WTC11 (cell line): ENCODE results near the gene SGCG. TPM values are rescaled to one million over a fixed set of nuclear protein-coding genes. Genes with fewer than 3 reads are reported as not detected.

Experiments
- ATAC-seq: fragments of 200-7000 bp; cut with Tn5 transposase; 2 replicates; pipeline ENCODE4 v1.10.0; 2021; ENCODE audit warnings: mild to moderate bottlenecking, moderate library complexity
- CTCF ChIA-PET: fragments of 300-600 bp; sonication (Branson Sonifier 250); formaldehyde crosslinking; loops from one replicate; lab custom pipeline; 2021; ENCODE audit warnings: antibody characterized with exemption; lab: Charles Lee
- POLR2A ChIA-PET: fragments of 350-600 bp; sonication (Branson Sonifier 250); formaldehyde crosslinking; loops from one replicate; lab custom pipeline; 2021; ENCODE audit warnings: antibody characterized with exemption; lab: Charles Lee
- DNase-seq: peaks from one replicate; pipeline ENCODE4 v3.0.0; 2021; ENCODE audit warnings: low spot score
- H3K27ac Mint-ChIP-seq: 2 replicates; pipeline ENCODE4 v1.8.0; 2021; ENCODE audit warnings: mixed read lengths
- H3K27me3 Mint-ChIP-seq: 2 replicates; pipeline ENCODE4 v1.8.0; 2021; ENCODE audit warnings: low read depth, mild to moderate bottlenecking, moderate library complexity, mixed read lengths
- H3K36me3 Mint-ChIP-seq: 2 replicates; pipeline ENCODE4 v1.8.0; 2021; ENCODE audit warnings: mixed read lengths
- H3K4me1 Mint-ChIP-seq: 2 replicates; pipeline ENCODE4 v1.8.0; 2022; ENCODE audit warnings: mixed read lengths
- H3K4me3 Mint-ChIP-seq: 2 replicates; pipeline ENCODE4 v1.8.0; 2021; ENCODE audit warnings: mild to moderate bottlenecking, moderate library complexity, mixed read lengths
- H3K9me3 Mint-ChIP-seq: 2 replicates; pipeline ENCODE4 v1.8.0; 2021; ENCODE audit warnings: mixed read lengths
- ATF1 ChIP-seq: sonication (generic); formaldehyde crosslinking; IDR thresholded peaks from 2 replicates; pipeline ENCODE4 v1.8.1; 2023; ENCODE audit warnings: mild to moderate bottlenecking, moderate library complexity, missing genetic modification reagents
- FOXP1 ChIP-seq: sonication (generic); formaldehyde crosslinking; IDR thresholded peaks from 2 replicates; pipeline ENCODE4 v1.8.0; 2022; ENCODE audit warnings: missing genetic modification reagents, mild to moderate bottlenecking, moderate library complexity, borderline replicate concordance
- GTF2I ChIP-seq: fragments of 250-450 bp; sonication (Bioruptor Pico); conservative IDR thresholded peaks from 2 replicates; pipeline ENCODE4 v1.4.0; 2021; ENCODE audit warnings: mild to moderate bottlenecking
- IRF2 ChIP-seq: sonication (generic); formaldehyde crosslinking; IDR thresholded peaks from 2 replicates; pipeline ENCODE4 v1.8.0; 2022; ENCODE audit warnings: low read depth, missing genetic modification reagents, borderline replicate concordance
- NFE2L1 ChIP-seq: sonication (generic); formaldehyde crosslinking; IDR thresholded peaks from 2 replicates; pipeline ENCODE4 v1.8.1; 2023; ENCODE audit warnings: missing genetic modification reagents
- NFYB ChIP-seq: sonication (generic); formaldehyde crosslinking; conservative IDR thresholded peaks from 2 replicates; pipeline ENCODE4 v1.8.0; 2022; ENCODE audit warnings: low read depth, missing genetic modification reagents
- RELA ChIP-seq: sonication (generic); formaldehyde crosslinking; IDR thresholded peaks from 2 replicates; pipeline ENCODE4 v1.8.1; 2022; ENCODE audit warnings: missing genetic modification reagents, mild to moderate bottlenecking, borderline replicate concordance
- TCF7 ChIP-seq: sonication (generic); formaldehyde crosslinking; IDR thresholded peaks from 2 replicates; pipeline ENCODE4 v1.8.0; 2022; ENCODE audit warnings: mild to moderate bottlenecking, low read depth, missing genetic modification reagents, moderate library complexity
- ZNF263 ChIP-seq: sonication (generic); formaldehyde crosslinking; IDR thresholded peaks from 2 replicates; pipeline ENCODE4 v1.8.1; 2022; ENCODE audit warnings: low read depth, mild to moderate bottlenecking, moderate library complexity, missing genetic modification reagents
- total RNA-seq: library from RNA; stranded (reverse); gene quantifications from 3 replicates; pipeline ENCODE4 v1.2.3, GENCODE V29; 2021
- TF ChIP-seq, protein P1 (sequence below): sonication (generic); formaldehyde crosslinking; IDR thresholded peaks from 2 replicates; pipeline ENCODE4 v1.8.0; 2022; ENCODE audit warnings: mild to moderate bottlenecking, missing genetic modification reagents
- TF ChIP-seq, protein P2 (sequence below): sonication (generic); formaldehyde crosslinking; conservative IDR thresholded peaks from 2 replicates; pipeline ENCODE4 v1.8.1; 2023; ENCODE audit warnings: mild to moderate bottlenecking, low read depth, missing genetic modification reagents, moderate library complexity
- TF ChIP-seq, protein P3 (sequence below): sonication (generic); formaldehyde crosslinking; IDR thresholded peaks from 2 replicates; pipeline ENCODE4 v1.8.1; 2023; ENCODE audit warnings: mild to moderate bottlenecking, missing genetic modification reagents
- TF ChIP-seq, protein P4 (sequence below): sonication (generic); formaldehyde crosslinking; IDR thresholded peaks from 2 replicates; pipeline ENCODE4 v1.8.1; 2022; ENCODE audit warnings: low read depth, mild to moderate bottlenecking, moderate library complexity, missing genetic modification reagents, borderline replicate concordance
- TF ChIP-seq, protein P5 (sequence below): sonication (generic); formaldehyde crosslinking; IDR thresholded peaks from 2 replicates; pipeline ENCODE4 v1.8.0; 2023; ENCODE audit warnings: missing genetic modification reagents, mild to moderate bottlenecking, borderline replicate concordance
- TF ChIP-seq, protein P6 (sequence below): sonication (generic); formaldehyde crosslinking; IDR thresholded peaks from 2 replicates; pipeline ENCODE4 v1.8.1; 2023; ENCODE audit warnings: mild to moderate bottlenecking, moderate library complexity, missing genetic modification reagents
- TF ChIP-seq, protein P7 (sequence below): sonication (generic); formaldehyde crosslinking; IDR thresholded peaks from 2 replicates; pipeline ENCODE4 v1.8.1; 2023; ENCODE audit warnings: mild to moderate bottlenecking, missing genetic modification reagents, borderline replicate concordance

Gene SGCG
- total RNA-seq, 1 experiment from 2014 or later: not detected

DNA sequence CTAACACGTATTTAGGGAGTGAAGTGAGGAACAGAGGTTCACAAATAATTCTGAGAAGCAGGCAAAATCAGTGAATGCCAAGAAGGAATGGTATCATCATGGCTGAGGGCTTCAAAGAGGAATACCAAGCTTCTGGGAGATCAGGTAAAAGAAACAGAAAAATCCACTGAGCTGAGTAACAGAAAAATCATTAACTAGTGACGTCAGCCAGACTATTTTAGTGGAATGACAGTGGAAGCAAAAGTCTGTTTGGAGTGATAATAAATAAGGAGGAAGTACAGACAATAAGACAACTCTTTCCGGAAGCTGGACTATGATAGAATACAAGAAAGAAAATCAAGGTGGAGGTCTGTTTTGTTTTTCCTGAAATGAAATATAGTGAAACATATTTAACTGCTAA lies 169.2 kb downstream of the SGCG start:
- CTCF ChIA-PET: no interaction called here

DNA sequence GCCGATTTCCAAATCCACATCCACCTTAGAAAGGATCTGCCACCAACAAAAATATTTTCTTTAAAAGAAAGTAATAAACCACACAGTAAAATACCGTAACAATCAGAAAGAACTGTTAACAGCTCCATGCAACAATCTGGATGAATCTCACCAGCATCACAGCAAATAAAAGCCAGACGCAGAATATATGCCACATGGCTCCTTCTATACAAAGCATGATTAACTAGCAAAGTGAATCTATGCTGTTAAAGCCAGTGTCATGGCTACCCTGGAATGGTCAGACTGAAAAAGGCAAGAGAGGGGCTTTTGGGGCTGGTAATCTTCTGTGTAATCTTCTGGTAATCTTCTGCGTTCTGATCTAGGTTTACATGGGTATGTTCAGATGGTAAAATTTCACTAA lies 171.4 kb downstream of the SGCG start:
- Mint-ChIP-seq H3K36me3 (peaks cover 49% of the 10 kb centered on the region), H3K27ac (no peak overlapping the region), H3K27me3 (no peaks in the 10 kb centered on the region), H3K9me3 (no peaks in the 10 kb centered on the region), H3K4me3 (no peak overlapping the region), H3K4me1 (no peaks in the 10 kb centered on the region)
- TF ChIP-seq, protein P1, sequence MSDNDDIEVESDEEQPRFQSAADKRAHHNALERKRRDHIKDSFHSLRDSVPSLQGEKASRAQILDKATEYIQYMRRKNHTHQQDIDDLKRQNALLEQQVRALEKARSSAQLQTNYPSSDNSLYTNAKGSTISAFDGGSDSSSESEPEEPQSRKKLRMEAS (CRISPR knock-in tag): no peak
- TF ChIP-seq NFYB (no peak), GTF2I (CRISPR knock-in tag) (no peak), FOXP1 (CRISPR knock-in tag) (no peak)
- TF ChIP-seq, protein P2, sequence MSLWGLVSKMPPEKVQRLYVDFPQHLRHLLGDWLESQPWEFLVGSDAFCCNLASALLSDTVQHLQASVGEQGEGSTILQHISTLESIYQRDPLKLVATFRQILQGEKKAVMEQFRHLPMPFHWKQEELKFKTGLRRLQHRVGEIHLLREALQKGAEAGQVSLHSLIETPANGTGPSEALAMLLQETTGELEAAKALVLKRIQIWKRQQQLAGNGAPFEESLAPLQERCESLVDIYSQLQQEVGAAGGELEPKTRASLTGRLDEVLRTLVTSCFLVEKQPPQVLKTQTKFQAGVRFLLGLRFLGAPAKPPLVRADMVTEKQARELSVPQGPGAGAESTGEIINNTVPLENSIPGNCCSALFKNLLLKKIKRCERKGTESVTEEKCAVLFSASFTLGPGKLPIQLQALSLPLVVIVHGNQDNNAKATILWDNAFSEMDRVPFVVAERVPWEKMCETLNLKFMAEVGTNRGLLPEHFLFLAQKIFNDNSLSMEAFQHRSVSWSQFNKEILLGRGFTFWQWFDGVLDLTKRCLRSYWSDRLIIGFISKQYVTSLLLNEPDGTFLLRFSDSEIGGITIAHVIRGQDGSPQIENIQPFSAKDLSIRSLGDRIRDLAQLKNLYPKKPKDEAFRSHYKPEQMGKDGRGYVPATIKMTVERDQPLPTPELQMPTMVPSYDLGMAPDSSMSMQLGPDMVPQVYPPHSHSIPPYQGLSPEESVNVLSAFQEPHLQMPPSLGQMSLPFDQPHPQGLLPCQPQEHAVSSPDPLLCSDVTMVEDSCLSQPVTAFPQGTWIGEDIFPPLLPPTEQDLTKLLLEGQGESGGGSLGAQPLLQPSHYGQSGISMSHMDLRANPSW (CRISPR knock-in tag): no peak
- POLR2A ChIA-PET: no interaction called here
- DNase-seq (no peak), ATAC-seq (no peak)
- CTCF ChIA-PET: no interaction called here

More for the DNA sequence above, 169.2 kb downstream of the SGCG start:
- POLR2A ChIA-PET: no interaction called here
- Mint-ChIP-seq H3K27me3 (no peaks in the 10 kb centered on the region), H3K27ac (no peak overlapping the region), H3K4me1 (no peaks in the 10 kb centered on the region), H3K9me3 (no peaks in the 10 kb centered on the region)
- ATAC-seq: no peak
- TF ChIP-seq, protein P3, sequence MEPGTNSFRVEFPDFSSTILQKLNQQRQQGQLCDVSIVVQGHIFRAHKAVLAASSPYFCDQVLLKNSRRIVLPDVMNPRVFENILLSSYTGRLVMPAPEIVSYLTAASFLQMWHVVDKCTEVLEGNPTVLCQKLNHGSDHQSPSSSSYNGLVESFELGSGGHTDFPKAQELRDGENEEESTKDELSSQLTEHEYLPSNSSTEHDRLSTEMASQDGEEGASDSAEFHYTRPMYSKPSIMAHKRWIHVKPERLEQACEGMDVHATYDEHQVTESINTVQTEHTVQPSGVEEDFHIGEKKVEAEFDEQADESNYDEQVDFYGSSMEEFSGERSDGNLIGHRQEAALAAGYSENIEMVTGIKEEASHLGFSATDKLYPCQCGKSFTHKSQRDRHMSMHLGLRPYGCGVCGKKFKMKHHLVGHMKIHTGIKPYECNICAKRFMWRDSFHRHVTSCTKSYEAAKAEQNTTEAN (CRISPR knock-in tag): no peak
- TF ChIP-seq TCF7 (CRISPR knock-in tag): no peak
- TF ChIP-seq, protein P4, sequence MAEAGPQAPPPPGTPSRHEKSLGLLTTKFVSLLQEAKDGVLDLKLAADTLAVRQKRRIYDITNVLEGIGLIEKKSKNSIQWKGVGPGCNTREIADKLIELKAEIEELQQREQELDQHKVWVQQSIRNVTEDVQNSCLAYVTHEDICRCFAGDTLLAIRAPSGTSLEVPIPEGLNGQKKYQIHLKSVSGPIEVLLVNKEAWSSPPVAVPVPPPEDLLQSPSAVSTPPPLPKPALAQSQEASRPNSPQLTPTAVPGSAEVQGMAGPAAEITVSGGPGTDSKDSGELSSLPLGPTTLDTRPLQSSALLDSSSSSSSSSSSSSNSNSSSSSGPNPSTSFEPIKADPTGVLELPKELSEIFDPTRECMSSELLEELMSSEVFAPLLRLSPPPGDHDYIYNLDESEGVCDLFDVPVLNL (CRISPR knock-in tag): no peak
- TF ChIP-seq NFE2L1 (CRISPR knock-in tag): no peak
- TF ChIP-seq ATF1 (CRISPR knock-in tag): no peak
- TF ChIP-seq, all 79 proteins: peak for 0
- no peak for DNase-seq
- H3K36me3 Mint-ChIP-seq: peaks cover 48% of the 10 kb centered on the region
- no peak overlapping the region for H3K4me3 Mint-ChIP-seq

DNA sequence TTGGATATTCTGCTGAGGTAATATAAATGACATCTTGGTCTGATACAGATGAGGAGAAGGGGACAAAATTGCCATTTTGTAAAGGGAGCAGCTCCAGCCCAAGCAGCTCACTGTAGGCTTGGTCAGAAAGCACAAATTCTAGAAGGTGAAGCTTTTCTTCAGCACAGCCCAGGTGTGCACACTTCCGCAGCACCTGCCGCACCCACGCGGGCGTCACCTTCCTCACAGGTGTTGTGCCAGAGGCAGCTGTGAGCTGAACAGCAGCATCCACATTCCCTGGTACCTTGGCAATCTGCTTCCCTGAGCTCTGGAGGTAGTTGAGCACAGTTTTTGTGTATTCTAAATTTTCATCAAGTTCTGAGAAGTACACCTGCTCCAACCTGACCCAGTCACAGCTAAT lies 173.7 kb downstream of the SGCG start:
- Mint-ChIP-seq H3K27ac (no peak overlapping the region), H3K27me3 (no peaks in the 10 kb centered on the region), H3K4me3 (no peak overlapping the region), H3K4me1 (no peaks in the 10 kb centered on the region), H3K36me3 (peaks cover 49% of the 10 kb centered on the region), H3K9me3 (no peaks in the 10 kb centered on the region)
- ChIA-PET CTCF (interaction anchor here (0.7 kb wide), 1 partner anchor 534 kb away, joined by 3 read pairs; no protein-coding TSS in a partner anchor), POLR2A (no interaction called here)
- ATAC-seq: no peak
- DNase-seq: no peak
- TF ChIP-seq, protein P5, sequence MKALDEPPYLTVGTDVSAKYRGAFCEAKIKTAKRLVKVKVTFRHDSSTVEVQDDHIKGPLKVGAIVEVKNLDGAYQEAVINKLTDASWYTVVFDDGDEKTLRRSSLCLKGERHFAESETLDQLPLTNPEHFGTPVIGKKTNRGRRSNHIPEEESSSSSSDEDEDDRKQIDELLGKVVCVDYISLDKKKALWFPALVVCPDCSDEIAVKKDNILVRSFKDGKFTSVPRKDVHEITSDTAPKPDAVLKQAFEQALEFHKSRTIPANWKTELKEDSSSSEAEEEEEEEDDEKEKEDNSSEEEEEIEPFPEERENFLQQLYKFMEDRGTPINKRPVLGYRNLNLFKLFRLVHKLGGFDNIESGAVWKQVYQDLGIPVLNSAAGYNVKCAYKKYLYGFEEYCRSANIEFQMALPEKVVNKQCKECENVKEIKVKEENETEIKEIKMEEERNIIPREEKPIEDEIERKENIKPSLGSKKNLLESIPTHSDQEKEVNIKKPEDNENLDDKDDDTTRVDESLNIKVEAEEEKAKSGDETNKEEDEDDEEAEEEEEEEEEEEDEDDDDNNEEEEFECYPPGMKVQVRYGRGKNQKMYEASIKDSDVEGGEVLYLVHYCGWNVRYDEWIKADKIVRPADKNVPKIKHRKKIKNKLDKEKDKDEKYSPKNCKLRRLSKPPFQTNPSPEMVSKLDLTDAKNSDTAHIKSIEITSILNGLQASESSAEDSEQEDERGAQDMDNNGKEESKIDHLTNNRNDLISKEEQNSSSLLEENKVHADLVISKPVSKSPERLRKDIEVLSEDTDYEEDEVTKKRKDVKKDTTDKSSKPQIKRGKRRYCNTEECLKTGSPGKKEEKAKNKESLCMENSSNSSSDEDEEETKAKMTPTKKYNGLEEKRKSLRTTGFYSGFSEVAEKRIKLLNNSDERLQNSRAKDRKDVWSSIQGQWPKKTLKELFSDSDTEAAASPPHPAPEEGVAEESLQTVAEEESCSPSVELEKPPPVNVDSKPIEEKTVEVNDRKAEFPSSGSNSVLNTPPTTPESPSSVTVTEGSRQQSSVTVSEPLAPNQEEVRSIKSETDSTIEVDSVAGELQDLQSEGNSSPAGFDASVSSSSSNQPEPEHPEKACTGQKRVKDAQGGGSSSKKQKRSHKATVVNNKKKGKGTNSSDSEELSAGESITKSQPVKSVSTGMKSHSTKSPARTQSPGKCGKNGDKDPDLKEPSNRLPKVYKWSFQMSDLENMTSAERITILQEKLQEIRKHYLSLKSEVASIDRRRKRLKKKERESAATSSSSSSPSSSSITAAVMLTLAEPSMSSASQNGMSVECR (CRISPR knock-in tag): no peak
- TF ChIP-seq, protein P6, sequence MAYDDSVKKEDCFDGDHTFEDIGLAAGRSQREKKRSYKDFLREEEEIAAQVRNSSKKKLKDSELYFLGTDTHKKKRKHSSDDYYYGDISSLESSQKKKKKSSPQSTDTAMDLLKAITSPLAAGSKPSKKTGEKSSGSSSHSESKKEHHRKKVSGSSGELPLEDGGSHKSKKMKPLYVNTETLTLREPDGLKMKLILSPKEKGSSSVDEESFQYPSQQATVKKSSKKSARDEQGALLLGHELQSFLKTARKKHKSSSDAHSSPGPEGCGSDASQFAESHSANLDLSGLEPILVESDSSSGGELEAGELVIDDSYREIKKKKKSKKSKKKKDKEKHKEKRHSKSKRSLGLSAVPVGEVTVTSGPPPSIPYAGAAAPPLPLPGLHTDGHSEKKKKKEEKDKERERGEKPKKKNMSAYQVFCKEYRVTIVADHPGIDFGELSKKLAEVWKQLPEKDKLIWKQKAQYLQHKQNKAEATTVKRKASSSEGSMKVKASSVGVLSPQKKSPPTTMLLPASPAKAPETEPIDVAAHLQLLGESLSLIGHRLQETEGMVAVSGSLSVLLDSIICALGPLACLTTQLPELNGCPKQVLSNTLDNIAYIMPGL (CRISPR knock-in tag): no peak
- TF ChIP-seq, protein P7, sequence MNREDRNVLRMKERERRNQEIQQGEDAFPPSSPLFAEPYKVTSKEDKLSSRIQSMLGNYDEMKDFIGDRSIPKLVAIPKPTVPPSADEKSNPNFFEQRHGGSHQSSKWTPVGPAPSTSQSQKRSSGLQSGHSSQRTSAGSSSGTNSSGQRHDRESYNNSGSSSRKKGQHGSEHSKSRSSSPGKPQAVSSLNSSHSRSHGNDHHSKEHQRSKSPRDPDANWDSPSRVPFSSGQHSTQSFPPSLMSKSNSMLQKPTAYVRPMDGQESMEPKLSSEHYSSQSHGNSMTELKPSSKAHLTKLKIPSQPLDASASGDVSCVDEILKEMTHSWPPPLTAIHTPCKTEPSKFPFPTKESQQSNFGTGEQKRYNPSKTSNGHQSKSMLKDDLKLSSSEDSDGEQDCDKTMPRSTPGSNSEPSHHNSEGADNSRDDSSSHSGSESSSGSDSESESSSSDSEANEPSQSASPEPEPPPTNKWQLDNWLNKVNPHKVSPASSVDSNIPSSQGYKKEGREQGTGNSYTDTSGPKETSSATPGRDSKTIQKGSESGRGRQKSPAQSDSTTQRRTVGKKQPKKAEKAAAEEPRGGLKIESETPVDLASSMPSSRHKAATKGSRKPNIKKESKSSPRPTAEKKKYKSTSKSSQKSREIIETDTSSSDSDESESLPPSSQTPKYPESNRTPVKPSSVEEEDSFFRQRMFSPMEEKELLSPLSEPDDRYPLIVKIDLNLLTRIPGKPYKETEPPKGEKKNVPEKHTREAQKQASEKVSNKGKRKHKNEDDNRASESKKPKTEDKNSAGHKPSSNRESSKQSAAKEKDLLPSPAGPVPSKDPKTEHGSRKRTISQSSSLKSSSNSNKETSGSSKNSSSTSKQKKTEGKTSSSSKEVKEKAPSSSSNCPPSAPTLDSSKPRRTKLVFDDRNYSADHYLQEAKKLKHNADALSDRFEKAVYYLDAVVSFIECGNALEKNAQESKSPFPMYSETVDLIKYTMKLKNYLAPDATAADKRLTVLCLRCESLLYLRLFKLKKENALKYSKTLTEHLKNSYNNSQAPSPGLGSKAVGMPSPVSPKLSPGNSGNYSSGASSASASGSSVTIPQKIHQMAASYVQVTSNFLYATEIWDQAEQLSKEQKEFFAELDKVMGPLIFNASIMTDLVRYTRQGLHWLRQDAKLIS (CRISPR knock-in tag): no peak
- no peak for TF ChIP-seq IRF2
- TF ChIP-seq ZNF263 (CRISPR knock-in tag): no peak
- TF ChIP-seq RELA: no peak
